Right ventricle myocardium superior (tissue), 1 donor: ENCODE measurements around the gene MYPN. TPM values are rescaled to one million over a fixed set of nuclear protein-coding genes. Genes with fewer than 3 reads are reported as not detected.
A peak's percentile ranks its signal among the peaks of the same experiment; 100 is the strongest.

Experiments used
- ATAC-seq: fragments of 200-7000 bp; cut with Tn5 transposase; one replicate; pipeline ENCODE4 v1.9.1; 2020; ENCODE audit warnings: mild to moderate bottlenecking; ENCODE audit not compliant: poor library complexity
- DNase-seq: peaks from one replicate; pipeline ENCODE4 v3.0.0-alpha.2; 2020
- intact Hi-C: fragments of 100-400 bp; cut with DNase I; formaldehyde crosslinking; loops from one replicate; pipeline ENCODE4 v1.11.2; 2022
- total RNA-seq: library from RNA; stranded (reverse); fragmentation: NEBNext Ultra II Directional; extraction: Animal tissue kit (Norgen Biotek cat#: 25700); gene quantifications from one replicate; pipeline ENCODE4 v1.2.1, GENCODE V29; 2021
- donor health status: DM: no; HTN: yes; CAD: no; lungs with severe emphysema.

Gene MYPN
- total RNA-seq, 1 donor from 2014 or later, result 92.0 TPM

DNA sequence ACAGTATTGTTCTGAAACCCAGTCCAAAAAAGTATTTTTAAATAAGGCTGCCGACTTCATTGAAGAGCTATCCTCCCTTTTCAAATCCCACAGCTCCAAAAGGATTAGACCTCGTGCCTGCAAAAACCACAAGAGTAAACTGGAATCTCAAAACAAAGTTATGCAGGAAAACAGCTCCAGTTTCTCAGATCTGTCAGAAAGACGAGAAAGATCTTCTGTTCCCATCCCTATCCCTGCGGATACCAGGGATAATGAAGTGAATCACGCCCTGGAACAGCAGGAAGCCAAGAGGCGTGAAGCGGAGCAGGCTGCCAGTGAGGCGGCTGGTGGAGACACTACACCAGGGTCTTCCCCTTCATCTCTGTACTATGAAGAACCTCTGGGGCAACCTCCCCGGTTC lies 12.6 kb downstream of the MYPN start:
- peak; percentile 48 for ATAC-seq
- intact Hi-C loops, result no loop called here
- DNase-seq, result no peak

DNA sequence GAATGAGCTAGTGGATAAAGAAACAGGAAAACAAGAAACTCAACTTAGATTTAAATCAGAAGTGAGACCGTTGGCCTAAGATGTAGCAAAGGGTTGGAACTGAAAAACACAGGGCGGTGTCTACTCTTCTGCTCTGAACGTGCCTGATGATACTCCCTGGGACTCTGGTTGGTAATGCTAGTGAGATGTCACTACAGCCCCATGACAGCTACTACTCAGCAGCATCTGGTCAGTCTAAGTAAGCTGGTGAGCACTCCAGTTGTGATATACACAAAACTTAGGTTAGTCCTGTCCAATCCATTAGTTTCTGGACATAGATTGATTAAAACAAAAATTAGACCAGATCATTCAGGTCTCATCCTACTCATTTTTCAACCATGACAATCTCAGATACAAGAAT lies 15.4 kb downstream of the MYPN start:
- DNase-seq (no peak), ATAC-seq (no peak)
- intact Hi-C loops, result no loop called here

DNA sequence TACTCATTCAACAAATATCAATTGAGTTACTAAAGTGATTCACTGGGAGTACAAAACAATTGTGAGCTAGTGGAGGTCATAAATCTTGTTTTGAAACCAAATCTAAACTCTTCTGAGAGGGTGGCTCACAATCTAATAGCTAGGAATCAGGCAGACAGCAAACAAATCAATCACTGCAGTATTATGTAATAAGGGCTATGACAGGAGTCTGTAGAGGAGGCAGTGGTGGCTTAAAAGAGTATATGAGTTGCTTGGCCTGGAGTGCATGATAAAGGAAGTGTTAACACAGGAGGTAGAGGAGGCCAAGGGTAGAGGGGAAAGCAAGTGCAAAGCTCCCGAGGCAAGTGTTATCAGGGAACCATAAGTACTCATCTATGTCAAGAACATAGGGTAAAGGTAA lies 16.5 kb downstream of the MYPN start:
- DNase-seq, result no peak
- intact Hi-C loops, result no loop called here
- peak; percentile 46 for ATAC-seq

DNA sequence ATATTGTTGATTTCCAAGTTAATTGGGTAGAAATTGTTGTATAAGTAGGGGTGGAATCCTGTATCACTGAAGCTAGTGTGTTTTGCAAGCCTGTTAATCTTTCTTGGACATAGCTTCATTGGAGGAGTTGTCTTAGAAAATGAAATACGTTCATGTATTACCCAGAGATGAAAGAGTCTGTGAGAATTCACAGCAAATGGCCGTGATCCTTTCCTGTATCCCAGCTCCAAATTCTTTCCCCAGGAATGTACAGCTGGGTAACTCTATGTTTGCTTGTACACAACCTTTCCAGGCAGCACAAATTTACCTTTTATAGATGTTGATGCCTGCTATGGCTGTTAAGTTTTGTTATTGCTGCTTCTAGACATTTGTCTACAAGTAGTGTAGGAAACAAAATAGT lies 18.7 kb downstream of the MYPN start:
- no peak for ATAC-seq
- intact Hi-C loops, result no loop called here
- DNase-seq, result no peak

DNA sequence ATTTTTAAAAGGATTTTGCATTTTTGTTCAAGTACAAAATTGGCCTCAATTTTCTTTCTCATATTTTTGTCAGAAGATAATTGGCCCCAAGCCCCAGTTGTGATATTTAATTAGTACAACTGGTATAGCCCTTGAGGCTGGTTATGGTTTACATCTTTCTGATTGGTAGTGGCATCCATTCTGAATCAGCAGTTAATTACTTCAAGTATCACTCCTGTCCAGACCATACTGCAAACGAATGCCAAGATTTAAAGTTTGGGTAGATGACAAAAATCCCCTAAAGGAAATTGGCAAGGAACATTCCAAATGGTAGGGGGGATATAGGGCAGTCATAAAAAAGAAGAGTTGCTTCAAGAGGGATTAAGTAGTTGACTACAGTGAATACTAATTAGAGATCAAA lies 23.1 kb downstream of the MYPN start:
- intact Hi-C loops, result no loop called here
- no peak for ATAC-seq
- DNase-seq, result no peak

DNA sequence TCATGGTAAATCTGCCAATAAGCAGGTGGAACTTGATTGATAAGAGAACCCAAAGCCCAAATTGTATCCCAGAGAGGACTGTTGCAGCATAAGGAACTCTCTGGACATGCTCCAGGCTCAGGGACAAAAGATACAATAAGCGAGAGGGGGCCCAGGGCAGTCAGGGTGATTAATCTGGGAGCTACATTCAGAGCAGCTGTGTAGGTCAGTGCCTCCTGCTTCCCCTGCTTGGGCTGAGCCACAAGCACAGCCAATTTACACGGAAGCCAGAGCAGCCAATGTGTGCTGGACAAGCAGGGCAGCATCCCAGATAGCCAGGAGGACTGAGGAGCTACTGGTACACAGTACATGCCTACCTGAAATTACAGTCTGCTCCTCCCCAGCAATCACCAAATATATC lies 24.2 kb downstream of the MYPN start:
- intact Hi-C loops, result no loop called here
- DNase-seq, result no peak
- ATAC-seq, result peak; percentile 71

DNA sequence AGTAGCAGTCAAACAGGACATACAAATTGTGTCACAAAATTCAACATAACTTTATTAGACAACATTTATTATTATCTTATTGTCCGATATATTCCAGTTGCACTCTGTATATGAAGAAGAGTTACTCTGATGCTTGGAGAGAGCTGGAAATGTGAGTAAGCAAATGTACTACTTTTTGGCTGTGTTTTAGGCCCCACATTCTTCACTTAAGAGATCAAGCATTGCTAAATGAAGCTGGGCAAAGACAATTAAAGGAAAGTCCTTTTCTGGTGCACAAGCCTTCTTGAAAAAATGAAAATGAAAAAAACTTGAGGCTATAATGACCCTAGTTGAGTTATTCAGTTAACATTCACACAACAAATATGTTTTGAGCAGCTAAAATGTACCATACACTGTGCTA lies 26.1 kb downstream of the MYPN start:
- intact Hi-C loops, result no loop called here
- ATAC-seq (no peak), DNase-seq (no peak)

DNA sequence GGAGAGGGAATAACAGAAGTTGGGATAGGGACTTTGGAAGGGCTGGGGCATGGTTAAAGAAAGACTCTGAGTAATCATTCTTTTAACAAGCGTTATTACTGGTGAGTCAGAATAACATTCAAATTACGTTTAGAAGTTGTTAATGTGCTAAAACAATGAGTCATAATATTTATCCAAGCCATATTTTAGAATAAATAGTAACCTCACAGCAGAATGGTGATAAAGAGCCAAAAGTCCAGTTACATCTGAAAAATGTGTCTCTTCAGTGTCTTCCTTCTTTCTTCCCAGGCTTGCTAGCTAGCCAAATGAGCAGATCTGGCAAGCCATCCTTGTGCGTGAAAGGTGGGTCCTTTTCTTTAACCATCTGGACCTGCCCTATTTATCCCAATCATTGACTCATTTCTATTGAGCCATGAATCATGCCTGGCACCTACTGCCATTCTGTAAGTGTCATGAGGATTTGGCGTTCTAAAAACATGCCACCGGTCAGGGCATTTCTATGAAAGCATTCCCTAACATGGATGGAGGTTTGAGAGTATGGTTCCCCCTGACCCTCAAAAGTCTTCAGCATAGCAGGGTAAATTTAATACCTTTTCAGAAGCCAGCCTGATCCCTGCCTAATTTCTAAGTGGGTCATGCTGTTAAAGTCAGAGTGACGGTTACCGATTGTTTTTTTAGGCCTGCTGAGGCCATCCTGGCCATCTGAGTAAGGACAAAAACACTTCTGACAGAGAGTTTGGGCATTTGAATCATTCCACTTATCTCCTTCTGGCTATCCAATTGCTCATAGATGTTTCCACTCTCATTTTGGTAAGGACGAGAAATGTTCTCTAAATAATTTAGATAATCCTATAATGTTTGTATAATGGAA lies 26.9 kb downstream of the MYPN start:
- intact Hi-C loops, result no loop called here
- ATAC-seq (peak; percentile 51), DNase-seq (no peak)

DNA sequence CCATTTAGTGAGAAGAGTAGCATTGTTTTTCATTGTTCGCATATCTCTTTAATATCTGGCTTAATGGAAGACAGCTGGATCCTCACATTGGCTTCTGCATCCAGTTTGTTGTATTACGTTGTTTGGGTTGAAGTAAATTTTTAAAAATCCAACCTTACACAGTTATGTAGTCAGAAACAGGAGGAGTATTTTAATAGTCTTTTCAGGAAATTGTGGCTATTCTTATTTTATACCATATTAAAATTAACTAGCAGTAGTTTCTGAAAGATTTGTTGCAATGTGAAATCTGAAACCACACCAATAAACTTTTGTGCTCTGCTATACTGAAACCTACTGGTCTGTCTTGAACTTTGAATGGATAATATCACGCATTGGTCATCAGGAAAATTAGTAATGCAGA lies 27.9 kb downstream of the MYPN start:
- intact Hi-C loops, result no loop called here
- ATAC-seq (no peak), DNase-seq (no peak)

DNA sequence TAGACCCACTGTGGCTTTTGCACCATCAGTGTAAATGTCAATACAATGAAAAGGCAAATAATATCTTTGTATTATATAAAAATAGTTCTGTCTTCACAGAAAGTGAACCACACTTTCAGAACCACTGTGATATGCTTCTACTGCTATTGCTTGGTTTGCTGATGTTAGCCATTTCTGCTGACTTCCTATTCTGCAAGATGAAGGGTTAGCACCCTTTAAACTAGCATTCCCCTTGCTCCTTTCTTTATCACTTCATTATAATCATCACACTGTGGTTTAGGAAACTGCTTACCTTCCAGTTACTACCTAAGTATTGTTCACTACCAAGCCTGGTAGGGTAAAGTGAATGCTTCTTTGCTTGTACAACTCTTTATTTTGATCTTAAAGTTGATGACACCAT lies 29.2 kb downstream of the MYPN start:
- intact Hi-C loops, result no loop called here
- no peak for ATAC-seq
- no peak for DNase-seq

DNA sequence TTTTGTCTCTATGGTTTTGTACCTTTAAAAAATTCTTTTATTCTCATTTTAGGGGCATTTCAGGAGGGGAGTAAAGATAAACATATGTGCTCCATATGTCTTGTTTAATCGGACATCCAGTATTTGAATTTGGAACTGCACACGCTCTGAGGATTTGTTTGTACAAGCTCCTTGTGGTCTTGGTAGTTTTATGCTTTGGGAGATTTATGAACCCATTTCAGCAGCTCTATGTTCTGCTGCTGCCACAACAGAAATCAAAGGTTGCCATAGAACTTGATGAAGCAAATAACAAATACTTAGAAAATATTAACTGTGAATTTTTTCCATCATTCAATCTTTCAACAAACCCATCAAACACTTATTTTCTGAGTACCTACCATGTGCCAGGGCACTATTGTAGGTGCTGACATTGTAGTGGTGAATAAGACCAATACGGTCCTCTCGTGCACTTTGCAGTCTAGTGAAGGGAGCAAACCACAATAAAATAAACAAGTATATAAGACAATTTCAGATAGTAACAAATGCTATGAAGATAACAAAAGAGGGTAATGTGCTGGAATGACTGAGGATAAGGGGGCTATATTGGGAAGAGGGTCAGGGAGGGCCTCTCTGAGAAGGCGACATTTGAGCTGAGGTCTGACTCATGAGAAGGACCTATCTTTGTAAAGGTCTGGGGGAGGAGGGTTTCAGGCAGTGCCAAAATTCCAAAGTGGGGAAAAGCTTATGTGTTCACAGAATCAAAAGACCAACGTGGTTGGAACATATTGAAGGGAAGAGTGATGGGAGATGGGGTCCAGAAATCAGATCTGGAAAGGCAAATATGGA lies 30.4 kb downstream of the MYPN start:
- ATAC-seq (no peak), DNase-seq (no peak)
- intact Hi-C loops, result no loop called here

DNA sequence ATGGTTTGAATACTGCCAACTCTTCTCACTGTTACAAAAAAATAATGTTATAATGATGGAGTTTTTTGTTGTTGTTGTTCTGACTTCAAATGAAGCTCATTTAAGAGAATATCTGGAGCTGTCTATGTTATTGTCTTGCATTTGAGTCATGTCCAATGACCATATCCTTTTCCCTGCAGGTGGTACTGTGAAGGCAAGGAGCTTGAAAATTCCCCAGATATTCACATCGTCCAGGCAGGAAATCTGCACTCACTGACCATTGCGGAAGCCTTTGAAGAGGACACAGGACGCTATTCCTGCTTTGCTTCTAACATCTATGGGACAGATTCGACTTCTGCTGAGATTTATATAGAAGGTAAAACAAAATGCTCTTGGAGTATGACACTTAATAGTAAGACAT lies 33.5 kb downstream of the MYPN start:
- ATAC-seq (no peak), DNase-seq (no peak)
- intact Hi-C loops, result no loop called here

DNA sequence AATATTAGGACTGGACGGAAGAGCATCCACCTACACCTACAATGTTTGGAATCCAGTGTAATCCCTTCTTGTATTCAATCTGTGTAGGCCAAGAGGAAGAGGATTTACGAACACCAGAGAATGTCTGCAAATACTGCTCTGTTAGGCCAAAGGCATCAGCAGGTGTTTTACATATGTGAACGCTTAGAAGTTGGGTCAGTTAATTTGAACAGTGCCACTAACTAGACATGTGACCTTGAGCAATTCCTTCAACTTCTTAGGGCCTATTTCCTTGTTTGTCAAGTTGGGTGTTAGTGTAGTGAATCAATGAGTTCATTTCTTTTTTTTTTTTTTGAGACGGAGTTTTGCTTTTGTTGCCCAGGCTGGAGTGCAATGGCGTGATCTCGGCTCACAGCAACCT lies 35.4 kb downstream of the MYPN start:
- ATAC-seq (no peak), DNase-seq (no peak)
- intact Hi-C loops, result no loop called here

DNA sequence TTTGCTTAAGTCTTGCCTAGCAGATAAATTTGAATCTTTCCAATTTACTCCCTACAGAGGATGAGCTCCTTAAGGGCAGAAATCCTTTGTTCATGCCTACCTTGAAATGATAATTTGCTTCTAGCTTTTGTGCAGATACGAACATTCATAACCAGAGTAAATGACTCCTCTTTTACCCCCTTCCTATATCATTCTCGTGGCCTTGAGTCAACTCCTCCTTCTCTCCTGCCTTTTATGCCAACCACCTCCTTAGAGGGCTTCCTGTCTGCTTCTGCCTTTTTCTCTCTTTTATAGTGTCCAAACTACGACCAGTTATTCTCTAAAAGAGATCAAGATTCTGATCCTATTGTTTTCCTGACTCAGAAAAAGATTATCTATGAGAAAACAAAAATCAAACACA lies 36.4 kb downstream of the MYPN start:
- intact Hi-C loops, result no loop called here
- ATAC-seq (no peak), DNase-seq (no peak)

DNA sequence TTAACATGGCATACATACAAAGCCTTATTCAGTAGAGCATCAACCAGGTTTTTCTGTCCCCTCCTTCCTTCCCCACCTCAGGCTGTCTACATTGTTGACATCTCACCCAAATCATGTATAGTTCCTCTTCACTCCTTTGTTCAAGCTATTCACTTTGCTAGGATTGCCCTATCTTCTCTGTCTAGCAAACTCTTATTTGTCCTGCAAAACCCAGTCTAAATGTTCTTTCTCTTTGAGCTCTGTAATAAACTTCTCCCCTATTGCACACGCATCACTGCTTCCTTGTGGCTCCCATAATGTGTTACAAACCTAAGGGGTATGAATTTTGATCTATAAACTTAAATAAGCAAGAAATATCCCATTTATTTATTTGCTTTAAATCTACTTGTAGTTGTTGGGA lies 36.8 kb downstream of the MYPN start:
- no peak for ATAC-seq
- DNase-seq, result no peak
- intact Hi-C loops, result no loop called here

DNA sequence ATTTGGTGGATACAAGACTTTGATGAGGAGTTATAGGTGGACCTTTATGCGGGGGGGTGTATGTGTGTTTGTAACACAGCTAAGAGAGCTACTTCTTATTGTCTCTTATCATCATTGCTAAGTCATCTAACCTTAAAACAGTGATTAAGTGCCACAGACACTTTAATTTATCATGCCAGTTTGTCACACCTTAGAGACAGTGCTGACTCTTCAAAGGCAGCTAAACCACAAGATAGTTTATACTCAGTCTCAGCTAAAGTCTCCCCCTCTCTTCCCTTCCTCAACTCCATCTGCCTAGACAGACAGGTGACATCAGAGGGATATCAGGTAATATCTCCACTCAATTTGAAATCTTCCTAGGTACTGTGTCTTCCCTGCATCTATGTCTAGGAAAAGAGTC lies 42.2 kb downstream of the MYPN start:
- no peak for ATAC-seq
- intact Hi-C loops, result no loop called here
- DNase-seq, result no peak

DNA sequence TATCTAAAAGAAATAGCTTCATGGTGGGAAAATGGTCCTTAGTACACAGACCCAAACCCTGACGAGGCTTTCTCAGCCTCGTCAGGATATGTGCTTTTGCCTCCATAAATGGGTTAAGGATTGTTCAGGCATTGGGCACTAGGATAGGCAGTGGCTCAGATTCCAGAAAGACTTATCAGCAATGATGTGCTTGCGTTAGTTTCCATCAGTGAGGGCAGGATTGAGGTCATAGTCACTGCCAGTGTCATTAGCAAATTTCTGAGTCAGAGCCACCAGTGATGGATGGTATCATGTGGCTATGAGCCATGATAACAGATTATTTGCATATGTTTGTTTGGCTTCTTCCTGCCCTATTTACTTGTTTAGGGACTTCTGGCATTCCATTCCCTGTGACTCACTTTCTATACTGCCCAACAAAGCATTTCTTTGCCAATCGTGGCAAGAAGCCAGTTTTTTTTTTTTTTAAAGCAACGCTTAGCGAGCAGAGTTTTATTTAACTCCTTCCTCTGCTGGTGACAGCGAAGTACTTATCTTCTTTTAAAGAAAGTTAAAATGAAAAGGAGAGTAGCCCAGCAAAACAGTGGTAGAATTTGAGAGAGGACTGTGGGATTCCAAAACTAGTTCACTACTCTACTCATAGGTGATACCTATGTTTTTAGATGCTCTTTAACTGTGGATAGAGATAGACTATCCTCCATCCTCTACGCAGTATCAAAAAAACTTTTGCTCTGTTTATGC lies 44.4 kb downstream of the MYPN start:
- DNase-seq (no peak), ATAC-seq (peak; percentile 84)
- intact Hi-C loops, result no loop called here

DNA sequence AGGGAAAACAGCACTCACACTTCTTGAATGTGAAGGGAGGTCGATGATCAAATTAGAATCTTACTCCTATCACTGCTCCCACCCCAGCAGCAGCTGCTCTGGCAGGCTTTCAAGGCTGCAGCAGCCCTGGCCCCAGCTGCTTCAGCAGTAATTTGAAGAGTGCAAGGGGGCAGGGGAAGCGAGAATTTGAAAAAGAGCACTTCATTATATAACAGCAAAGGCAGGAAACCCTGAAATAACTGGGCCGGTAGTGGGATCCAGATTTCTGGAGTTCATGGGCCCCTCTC lies 44.9 kb downstream of the MYPN start:
- intact Hi-C loops, result no loop called here
- DNase-seq, result peak; percentile 50
- ATAC-seq, result peak; percentile 54

DNA sequence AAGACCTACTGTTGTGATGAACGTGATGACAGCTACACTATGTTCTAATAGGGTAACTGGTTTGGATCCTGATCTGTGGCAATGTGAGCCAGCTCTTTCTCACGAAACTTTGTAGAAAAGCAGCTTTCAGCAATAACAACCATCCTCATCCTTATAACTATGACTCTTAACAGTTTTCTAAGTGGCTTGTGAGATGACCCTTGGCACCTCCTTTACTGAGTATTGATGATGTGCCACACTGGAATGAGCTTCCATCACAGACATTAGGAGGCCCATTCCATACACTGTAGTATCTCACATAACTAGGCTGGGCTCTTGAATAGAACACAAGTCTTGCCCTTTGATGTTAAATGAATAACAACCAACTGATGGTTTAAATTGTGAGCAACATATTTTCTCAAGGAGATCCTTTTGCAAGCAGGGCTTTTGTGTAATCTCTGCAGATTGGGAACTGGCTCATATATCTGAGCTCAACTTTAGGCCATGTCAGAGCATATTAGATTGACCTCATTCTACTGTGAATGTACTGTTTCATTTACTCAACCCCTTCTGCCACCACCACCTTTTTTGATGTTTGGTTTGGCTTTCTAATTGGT lies 46.4 kb downstream of the MYPN start:
- ATAC-seq, result no peak
- no peak for DNase-seq
- intact Hi-C loops, result loop anchor here (2.0 to 5.0 kb wide), 2 partner anchors 73 to 299 kb away; no protein-coding TSS in a partner anchor
